Neuronal stem cell (in vitro differentiated cells): ENCODE measurements around the gene PAK5.

ENCODE experiments used
- DNase-seq: peaks from one replicate; pipeline ENCODE4 v3.0.0-alpha.2; 2013; ENCODE audit warnings: low spot score
- H2AFZ ChIP-seq: one replicate; pipeline ENCODE4 v1.6.1; 2013; ENCODE audit warnings: mild to moderate bottlenecking, low read length, inconsistent platforms
- H2AK5ac ChIP-seq: 2 replicates; pipeline ENCODE4 v1.6.1; 2013; ENCODE audit warnings: low read depth, mild to moderate bottlenecking, inconsistent platforms, low read length, moderate library complexity, mixed read lengths
- H2BK120ac ChIP-seq: 2 replicates; pipeline ENCODE4 v1.6.1; 2013; ENCODE audit warnings: low read depth, mild to moderate bottlenecking, inconsistent platforms, low read length, moderate library complexity, mixed read lengths
- H2BK12ac ChIP-seq: one replicate; pipeline ENCODE4 v1.6.1; 2013; ENCODE audit warnings: low read length, inconsistent platforms
- H2BK15ac ChIP-seq: 2 replicates; pipeline ENCODE4 v1.6.1; 2013; ENCODE audit warnings: mild to moderate bottlenecking, low read length, inconsistent platforms, mixed read lengths
- H2BK5ac ChIP-seq: one replicate; pipeline ENCODE4 v1.6.1; 2013; ENCODE audit warnings: inconsistent platforms, mild to moderate bottlenecking, low read length, moderate library complexity
- H3K14ac ChIP-seq: one replicate; pipeline ENCODE4 v1.6.1; 2013; ENCODE audit warnings: low read length, inconsistent platforms
- H3K18ac ChIP-seq: 2 replicates; pipeline ENCODE4 v1.6.1; 2013; ENCODE audit warnings: low read length, inconsistent platforms
- H3K23ac ChIP-seq: 2 replicates; pipeline ENCODE4 v1.6.1; 2013; ENCODE audit warnings: low read depth, mild to moderate bottlenecking, mixed read lengths, low read length, inconsistent platforms; ENCODE audit not compliant: poor library complexity
- H3K27ac ChIP-seq: replicated peaks from 3 replicates; pipeline ENCODE4 v1.5.1; 2013; ENCODE audit warnings: low read length, inconsistent platforms
- H3K27me3 ChIP-seq, 3 experiments: 2 replicates each; pipeline ENCODE4 v1.6.1; 2013; ENCODE audit warnings: low read length in 3 of 3, mild to moderate bottlenecking in 2 of 3, inconsistent platforms in 1 of 3, low read depth in 1 of 3, mixed read lengths in 1 of 3, moderate library complexity in 1 of 3; ENCODE audit not compliant: control insufficient read depth in 3 of 3, insufficient read depth in 3 of 3
- H3K36me3 ChIP-seq, 2 donors: replicated peaks in 1 of 2; 2 replicates each; pipeline ENCODE4 v1.6.1; 2013; ENCODE audit warnings: low read length in 2 of 2; ENCODE audit not compliant: control insufficient read depth in 2 of 2, insufficient read depth in 2 of 2
- H3K4ac ChIP-seq: 2 replicates; pipeline ENCODE4 v1.6.1; 2013; ENCODE audit warnings: inconsistent platforms, mild to moderate bottlenecking, low read length, moderate library complexity
- H3K4me1 ChIP-seq, 2 donors: 1 replicate in 1 of 2; 2 replicates in 1 of 2; pipeline ENCODE4 v1.6.1; 2013; ENCODE audit warnings: low read length in 2 of 2, low read depth in 1 of 2; ENCODE audit not compliant: control insufficient read depth in 2 of 2, insufficient read depth in 1 of 2
- H3K4me2 ChIP-seq: one replicate; pipeline ENCODE4 v1.6.1; 2013; ENCODE audit warnings: mild to moderate bottlenecking, low read length, inconsistent platforms; ENCODE audit not compliant: insufficient read depth, poor library complexity, severe bottlenecking
- H3K4me3 ChIP-seq, 2 donors: 2 replicates each; pipeline ENCODE4 v1.5.1; 2013; ENCODE audit warnings: low read length in 2 of 2, mild to moderate bottlenecking in 2 of 2, inconsistent platforms in 1 of 2, moderate library complexity in 1 of 2
- H3K79me1 ChIP-seq: one replicate; pipeline ENCODE4 v1.6.1; 2013; ENCODE audit warnings: low read depth, mild to moderate bottlenecking, inconsistent platforms, low read length, moderate library complexity
- H3K9ac ChIP-seq: one replicate; pipeline ENCODE4 v1.6.1; 2013; ENCODE audit warnings: mild to moderate bottlenecking, low read depth, low read length, inconsistent platforms; ENCODE audit not compliant: poor library complexity
- H3K9me3 ChIP-seq, 2 donors: replicated peaks in 1 of 2; 2 replicates each; pipeline versions ENCODE3 to v1.6.1; 2013; ENCODE audit warnings: low read length in 2 of 2, mild to moderate bottlenecking in 2 of 2, inconsistent platforms in 1 of 2, low read depth in 1 of 2, mixed read lengths in 1 of 2, moderate library complexity in 1 of 2; ENCODE audit not compliant: control insufficient read depth in 2 of 2, insufficient read depth in 1 of 2
- H4K8ac ChIP-seq: one replicate; pipeline ENCODE4 v1.6.1; 2013; ENCODE audit warnings: low read depth, mild to moderate bottlenecking, inconsistent platforms, low read length, moderate library complexity
- H4K91ac ChIP-seq: one replicate; pipeline ENCODE4 v1.6.1; 2013; ENCODE audit warnings: low read length, low read depth, mild to moderate bottlenecking, inconsistent platforms; ENCODE audit not compliant: poor library complexity
- WGBS, 2 donors: extraction: QIAGEN DNeasy Blood & Tissue Kit; methylation state at CpG; one replicate each; pipeline ENCODE4 v1.1.7; 2013; ENCODE audit warnings: missing lambda C conversion rate in 2 of 2, mixed read lengths in 1 of 2; ENCODE audit not compliant: insufficient read length in 2 of 2, insufficient replicate concordance in 1 of 2; ENCODE audit errors: extremely low coverage in 2 of 2; 5-methylcytosine and 5-hydroxymethylcytosine counted together

PAK5 gene

GRCh38 chr20:9800421-9800820 is 38.5 kb downstream of the PAK5 start:
- H3K9ac ChIP-seq, result no peak overlapping the region
- no peaks in the 10 kb centered on the region for H3K27me3 ChIP-seq
- H2BK12ac ChIP-seq, result no peak overlapping the region
- WGBS, 2 donors, result no CpG with 5 or more reads among the region's 1 CpG
- H3K9me3 ChIP-seq, result no peaks in the 10 kb centered on the region
- no peak overlapping the region for H2AK5ac ChIP-seq
- H2BK15ac ChIP-seq, result no peak overlapping the region
- no peak overlapping the region for H3K23ac ChIP-seq
- H2BK120ac ChIP-seq, result no peak overlapping the region
- H3K4me3 ChIP-seq, result no peak overlapping the region
- H4K91ac ChIP-seq, result no peak overlapping the region
- no peak overlapping the region for H4K8ac ChIP-seq
- no peak overlapping the region for H2BK5ac ChIP-seq
- no peaks in the 10 kb centered on the region for H3K36me3 ChIP-seq
- H3K14ac ChIP-seq, result no peak overlapping the region
- no peak overlapping the region for H3K4me2 ChIP-seq
- H3K4ac ChIP-seq, result no peak overlapping the region
- H3K79me1 ChIP-seq, result no peaks in the 10 kb centered on the region
- H3K18ac ChIP-seq, result no peak overlapping the region
- no peaks in the 10 kb centered on the region for H3K4me1 ChIP-seq
- no peak for DNase-seq
- H2AFZ ChIP-seq, result no peak overlapping the region
- H3K27ac ChIP-seq, result no peak overlapping the region

DNA sequence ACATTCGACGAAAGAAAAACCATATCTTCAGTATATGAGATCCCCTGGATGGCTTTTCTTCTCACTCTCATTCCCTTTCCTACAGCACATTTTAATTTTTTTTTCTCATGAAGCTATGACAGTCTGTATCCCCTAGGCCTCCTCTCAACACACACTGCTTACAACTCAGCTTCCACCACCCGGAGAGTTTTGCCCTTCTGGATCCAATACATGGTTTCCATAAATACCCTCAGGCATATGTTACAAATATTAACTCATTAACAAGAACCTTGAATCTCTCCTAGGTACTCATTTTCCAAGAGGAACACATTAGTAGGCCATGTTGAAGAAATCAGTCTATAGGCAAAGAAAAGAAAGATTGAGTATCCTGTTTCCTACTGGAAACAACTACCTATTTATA is 44.0 kb downstream of the PAK5 start:
- Histone ChIP-seq H3K23ac (no peak overlapping the region), H3K27me3 (no peaks in the 10 kb centered on the region), H4K91ac (no peak overlapping the region), H2AK5ac (no peak overlapping the region), H3K27ac (no peak overlapping the region), H3K4me2 (no peak overlapping the region), H2BK5ac (no peak overlapping the region), H2BK15ac (no peak overlapping the region), H3K9ac (no peak overlapping the region), H3K18ac (no peak overlapping the region), H3K4me3 (no peak overlapping the region), H2BK12ac (no peak overlapping the region), H3K79me1 (no peaks in the 10 kb centered on the region), H3K9me3 (no peaks in the 10 kb centered on the region), H2AFZ (no peak overlapping the region), H2BK120ac (no peak overlapping the region), H4K8ac (no peak overlapping the region), H3K14ac (no peak overlapping the region), H3K4me1 (no peaks in the 10 kb centered on the region), H3K36me3 (no peaks in the 10 kb centered on the region), H3K4ac (no peak overlapping the region)
- no peak for DNase-seq
- WGBS, 2 donors, result no CpG with 5 or more reads among the region's 3 CpGs

- no peak overlapping the region for H4K91ac ChIP-seq
- no CpG with 5 or more reads among the region's 6 CpGs for WGBS, 2 donors
- DNase-seq, result no peak
These were observed 46.2 kb downstream of the PAK5 start for GRCh38 chr20:9792674-9793073.

GRCh38 chr20:9789131-9789530 is 49.7 kb downstream of the PAK5 start:
- H3K4ac ChIP-seq, result no peak overlapping the region
- no peaks in the 10 kb centered on the region for H3K36me3 ChIP-seq
- H2AFZ ChIP-seq, result no peak overlapping the region
- H2AK5ac ChIP-seq, result no peak overlapping the region
- no peak overlapping the region for H2BK15ac ChIP-seq
- DNase-seq, result no peak
- H3K4me2 ChIP-seq, result no peak overlapping the region
- H2BK5ac ChIP-seq, result no peak overlapping the region
- H3K79me1 ChIP-seq, result no peaks in the 10 kb centered on the region
- H3K14ac ChIP-seq, result no peak overlapping the region
- no peak overlapping the region for H4K8ac ChIP-seq
- no peak overlapping the region for H2BK12ac ChIP-seq
- no CpG with 5 or more reads among the region's 2 CpGs for WGBS, 2 donors
- H3K23ac ChIP-seq, result no peak overlapping the region
- H3K18ac ChIP-seq, result no peak overlapping the region
- H3K4me1 ChIP-seq, result no peaks in the 10 kb centered on the region
- no peak overlapping the region for H3K9ac ChIP-seq
- H3K9me3 ChIP-seq, result no peaks in the 10 kb centered on the region
- H3K4me3 ChIP-seq, result no peak overlapping the region
- H2BK120ac ChIP-seq, result no peak overlapping the region
- H3K27ac ChIP-seq, result no peak overlapping the region
- H3K27me3 ChIP-seq, result no peaks in the 10 kb centered on the region
- H4K91ac ChIP-seq, result no peak overlapping the region

More at GRCh38 chr20:9792674-9793073, 46.2 kb downstream of the PAK5 start:
- H2BK12ac ChIP-seq, result no peak overlapping the region
- H3K36me3 ChIP-seq, result no peaks in the 10 kb centered on the region
- H3K27me3 ChIP-seq, result no peaks in the 10 kb centered on the region
- H2BK15ac ChIP-seq, result no peak overlapping the region
- no peak overlapping the region for H3K14ac ChIP-seq
- no peak overlapping the region for H3K23ac ChIP-seq
- no peak overlapping the region for H4K8ac ChIP-seq
- no peaks in the 10 kb centered on the region for H3K4me1 ChIP-seq
- no peak overlapping the region for H3K4ac ChIP-seq
- no peak overlapping the region for H3K4me3 ChIP-seq
- no peak overlapping the region for H3K18ac ChIP-seq
- H3K4me2 ChIP-seq, result no peak overlapping the region
- H2AFZ ChIP-seq, result no peak overlapping the region
- H3K9me3 ChIP-seq, result no peaks in the 10 kb centered on the region
- no peak overlapping the region for H3K9ac ChIP-seq
- H2AK5ac ChIP-seq, result no peak overlapping the region
- H2BK5ac ChIP-seq, result no peak overlapping the region
- no peak overlapping the region for H2BK120ac ChIP-seq
- no peaks in the 10 kb centered on the region for H3K79me1 ChIP-seq
- no peak overlapping the region for H3K27ac ChIP-seq
